Ectodermal cell (in vitro differentiated cells): ENCODE data around the gene ARNT2.
"Not testable (repeated sequence)": the region's sequence is repeated elsewhere in the genome, so short reads cannot be mapped to it uniquely, and the experiment has no call there.

Experiments
- H3K27ac ChIP-seq: 2 replicates; pipeline ENCODE4 v1.7.0; 2013; ENCODE audit warnings: mild to moderate bottlenecking, low read depth, low read length; ENCODE audit not compliant: insufficient read depth, poor library complexity, severe bottlenecking
- H3K27me3 ChIP-seq: 2 replicates; pipeline ENCODE4 v1.7.0; 2013; ENCODE audit warnings: mild to moderate bottlenecking, low read length; ENCODE audit not compliant: insufficient read depth, control insufficient read depth, poor library complexity, severe bottlenecking
- H3K36me3 ChIP-seq: one replicate; pipeline ENCODE4 v1.7.0; 2013; ENCODE audit warnings: low read length; ENCODE audit not compliant: control insufficient read depth, insufficient read depth
- H3K4me1 ChIP-seq: one replicate; pipeline ENCODE4 v1.7.0; 2013; ENCODE audit warnings: low read length; ENCODE audit not compliant: control insufficient read depth, insufficient read depth
- H3K4me3 ChIP-seq: 2 replicates; pipeline ENCODE4 v1.7.0; 2013; ENCODE audit warnings: low read depth, low read length, control low read depth; ENCODE audit not compliant: insufficient read depth
- H3K9me3 ChIP-seq: 2 replicates; pipeline ENCODE4 v1.7.0; 2013; ENCODE audit warnings: mild to moderate bottlenecking, low read length, moderate library complexity; ENCODE audit not compliant: control insufficient read depth
- WGBS, 2 experiments: methylation state at CpG; one replicate each; pipeline ENCODE4 v1.1.7; 2013; ENCODE audit warnings: missing lambda C conversion rate in 2 of 2; 5-methylcytosine and 5-hydroxymethylcytosine counted together

Gene ARNT2

DNA sequence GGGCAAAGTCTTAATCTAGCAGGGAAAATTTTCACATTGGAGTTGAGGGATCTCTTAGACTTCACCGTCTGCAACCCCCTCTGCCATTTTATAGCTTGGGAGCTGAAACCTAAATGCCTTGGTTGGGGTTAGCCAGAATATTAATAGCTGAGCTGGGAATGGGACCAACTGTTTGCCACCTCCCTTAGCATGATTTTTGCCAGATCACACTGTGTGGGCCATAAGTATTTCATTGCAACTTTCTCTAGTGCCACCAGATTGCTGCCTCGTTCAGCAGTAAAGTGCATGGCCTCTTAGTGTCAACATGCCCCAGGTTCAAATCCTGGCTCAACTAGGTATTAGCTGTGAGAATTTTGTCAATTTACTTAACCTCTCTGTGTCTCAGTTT is 235.0 kb downstream of the ARNT2 start:
- Histone ChIP-seq H3K27ac (no peak overlapping the region), H3K4me3 (no peak overlapping the region), H3K4me1 (no peaks in the 10 kb centered on the region), H3K9me3 (no peaks in the 10 kb centered on the region), H3K27me3 (no peaks in the 10 kb centered on the region), H3K36me3 (no peaks in the 10 kb centered on the region)
- WGBS, 2 experiments = 91 to 96% methylated on average over 2 of the region's 2 CpGs

DNA sequence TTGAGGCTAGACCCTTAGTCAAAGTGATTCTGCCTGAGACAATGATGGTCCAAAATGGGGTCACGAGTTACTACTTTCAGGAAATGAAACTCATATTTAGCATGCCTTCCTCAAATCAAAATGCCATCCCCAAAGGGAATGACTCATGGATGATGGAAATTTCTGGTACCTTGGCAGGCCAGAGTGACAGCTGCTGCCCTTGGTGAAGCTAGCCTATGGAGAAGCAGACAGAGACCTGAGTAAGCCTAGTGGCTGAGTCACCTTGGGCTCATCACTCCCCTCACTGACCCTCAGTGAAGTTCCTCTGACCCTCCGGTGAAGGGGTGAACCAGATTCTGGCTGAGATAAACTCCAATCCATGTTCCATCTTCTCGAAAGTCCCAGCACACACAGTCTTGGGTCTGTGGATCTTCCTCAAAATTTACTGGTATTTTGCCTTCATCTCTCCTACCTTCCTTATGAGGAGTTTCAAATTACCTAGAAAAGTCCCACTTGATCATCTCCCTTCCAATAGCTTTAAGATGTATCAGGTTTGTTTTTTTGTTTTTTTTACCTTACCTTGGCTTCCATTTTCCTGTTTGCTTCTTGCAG is 236.4 kb downstream of the ARNT2 start:
- WGBS, 2 experiments = 95 to 99% methylated on average over 3 of the region's 3 CpGs

DNA sequence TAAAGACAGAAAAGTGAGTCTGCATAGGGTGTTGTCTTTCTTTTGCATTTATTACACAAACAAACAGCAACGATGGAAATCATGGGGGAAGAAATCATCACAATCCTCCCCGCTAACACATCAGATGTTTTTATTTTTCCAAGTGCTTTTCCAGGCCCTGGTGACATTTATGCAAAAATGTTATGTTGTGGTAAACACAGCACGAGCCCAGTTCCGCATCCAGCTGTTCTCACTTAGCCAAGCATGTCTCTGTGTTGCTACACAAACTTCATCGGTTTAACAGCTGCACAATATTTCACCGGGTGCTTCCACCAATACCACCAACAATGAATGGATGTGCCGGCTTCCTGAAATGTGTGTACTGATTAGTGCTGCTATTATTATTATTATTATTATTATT is 237.2 kb downstream of the ARNT2 start:
- Histone ChIP-seq H3K4me3 (no peak overlapping the region), H3K36me3 (no peaks in the 10 kb centered on the region), H3K9me3 (no peaks in the 10 kb centered on the region), H3K4me1 (no peaks in the 10 kb centered on the region), H3K27ac (no peak overlapping the region), H3K27me3 (no peaks in the 10 kb centered on the region)
- 95 to 96% methylated on average over 6 of the region's 7 CpGs for WGBS, 2 experiments

More for the DNA sequence above, 236.4 kb downstream of the ARNT2 start:
- Histone ChIP-seq H3K4me1 (no peaks in the 10 kb centered on the region), H3K27me3 (no peaks in the 10 kb centered on the region), H3K4me3 (no peak overlapping the region), H3K36me3 (no peaks in the 10 kb centered on the region), H3K9me3 (no peaks in the 10 kb centered on the region), H3K27ac (no peak overlapping the region)

DNA sequence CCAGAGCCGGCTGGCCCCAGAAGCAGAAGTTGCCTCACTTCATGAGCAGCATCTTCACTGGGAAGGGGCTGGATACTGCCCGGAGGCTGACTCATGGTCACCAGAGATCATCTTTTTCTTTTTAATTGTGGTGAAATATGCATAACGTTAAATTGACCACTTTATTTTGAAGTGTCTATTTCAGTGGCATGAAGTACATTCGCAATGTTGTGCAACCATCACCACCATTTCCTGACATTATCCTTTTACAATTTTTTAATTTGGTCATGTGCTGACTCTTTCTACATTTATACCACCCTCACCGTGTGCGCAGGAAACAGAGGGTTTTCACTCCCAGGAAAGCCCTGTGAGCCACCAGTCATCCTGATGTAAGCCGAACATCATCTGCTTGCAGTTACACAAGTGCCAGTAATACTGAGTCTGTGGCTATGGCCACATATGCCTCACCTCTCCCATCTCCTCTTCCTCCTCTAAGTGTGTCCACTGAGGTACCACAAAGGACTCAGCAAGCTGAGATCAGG is 239.3 kb downstream of the ARNT2 start:
- WGBS, 2 experiments = 92 to 95% methylated on average over 7 of the region's 7 CpGs
- H3K27me3 ChIP-seq = no peaks in the 10 kb centered on the region

DNA sequence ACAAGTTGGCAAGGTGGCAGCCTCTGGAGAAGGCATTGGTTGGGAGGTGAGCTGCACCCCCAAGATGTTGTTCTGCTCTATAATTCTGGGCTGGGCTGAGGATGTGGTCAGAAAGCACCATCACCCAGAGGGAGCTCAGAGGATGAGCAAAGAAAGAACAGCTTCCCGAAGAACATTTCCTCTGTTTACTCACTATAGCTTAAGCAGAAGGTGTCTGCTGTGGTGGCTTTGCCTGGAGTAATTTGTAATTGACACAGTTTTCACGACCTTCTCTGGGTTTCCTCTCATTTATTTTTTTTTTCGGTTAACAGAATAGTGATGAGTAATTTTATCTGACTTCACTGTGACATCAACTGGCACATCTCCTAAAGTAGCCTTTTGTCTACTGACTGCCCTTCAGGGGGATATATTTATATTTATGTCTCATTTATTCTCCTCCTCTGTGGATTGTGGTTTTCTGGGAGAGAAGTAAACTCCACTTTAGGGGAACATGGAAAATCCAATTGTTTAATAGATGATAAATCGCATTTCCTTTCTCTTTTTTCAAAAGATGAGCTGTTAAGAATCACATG is 241.4 kb downstream of the ARNT2 start:
- H3K27ac ChIP-seq = no peak overlapping the region
- no peaks in the 10 kb centered on the region for H3K27me3 ChIP-seq
- H3K4me1 ChIP-seq = no peaks in the 10 kb centered on the region
- no peaks in the 10 kb centered on the region for H3K9me3 ChIP-seq
- H3K36me3 ChIP-seq = no peaks in the 10 kb centered on the region
- WGBS, 2 experiments = 92 to 94% methylated on average over 3 to 4 of the region's 4 CpGs
- H3K4me3 ChIP-seq = no peak overlapping the region

More for the DNA sequence above, 239.3 kb downstream of the ARNT2 start:
- H3K4me3 ChIP-seq = no peak overlapping the region
- H3K36me3 ChIP-seq = no peaks in the 10 kb centered on the region
- no peaks in the 10 kb centered on the region for H3K4me1 ChIP-seq
- H3K27ac ChIP-seq = no peak overlapping the region
- H3K9me3 ChIP-seq = no peaks in the 10 kb centered on the region

DNA sequence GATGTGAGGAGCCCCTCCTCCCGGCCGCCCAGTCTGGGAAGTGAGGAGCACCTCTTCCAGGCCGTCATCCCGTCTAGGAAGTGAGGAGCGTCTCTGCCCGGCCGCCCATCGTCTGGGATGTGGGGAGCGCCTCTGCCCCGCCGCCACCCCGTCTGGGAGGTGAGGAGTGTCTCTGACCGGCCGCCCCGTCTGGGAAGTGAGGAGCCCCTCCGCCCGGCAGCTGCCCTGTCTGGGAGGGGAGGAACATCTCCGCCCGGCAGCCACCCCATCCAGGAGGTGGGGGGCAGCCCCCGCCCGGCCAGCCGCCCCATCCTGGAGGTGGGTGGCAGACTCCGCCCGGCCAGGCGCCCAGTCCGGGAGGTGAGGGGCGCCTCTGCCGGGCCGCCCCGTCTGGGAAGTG is 243.2 kb downstream of the ARNT2 start:
- not testable (repeated sequence) for H3K27ac ChIP-seq, H3K4me3 ChIP-seq, H3K27me3 ChIP-seq, H3K9me3 ChIP-seq, H3K4me1 ChIP-seq, H3K36me3 ChIP-seq
- 96 to 97% methylated on average over 30 of the region's 30 CpGs for WGBS, 2 experiments
